Inflammatory macrophage treated with lipopolysaccharide for 4 hours (primary cell): ENCODE data around the gene NEK9.

Source experiments
- DNase-seq: peaks from one replicate; pipeline ENCODE4 v3.0.0-alpha.2; 2020

The NEK9 gene

GRCh38 chr14:75063491-75064204, 63.2 kb downstream of the NEK9 start, which contains the start of gene ACYP1:
ACYP1 (minus strand) TSS chr14:75064024; CDS start chr14:75063553, 471 bp downstream.
- DNase-seq, result peak; percentile 90

DNA sequence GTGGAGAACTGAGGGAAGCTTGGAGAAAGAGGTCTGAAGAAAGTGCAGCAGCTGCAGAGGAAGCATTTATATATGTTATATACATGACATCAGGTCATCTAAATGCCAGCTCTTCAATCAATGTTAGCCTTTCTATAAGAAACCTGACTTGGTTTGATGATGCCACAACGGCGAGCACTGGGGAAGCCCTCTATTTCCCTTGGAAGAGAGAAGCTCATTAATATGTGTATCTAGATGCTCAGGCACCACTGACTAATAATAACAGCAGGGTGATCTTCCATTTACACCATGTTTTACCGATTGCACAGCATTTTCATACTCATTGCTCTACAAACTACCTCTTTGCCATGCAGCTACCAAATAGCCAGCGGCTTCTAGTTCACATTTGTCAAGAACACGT, 63.8 kb downstream of the NEK9 start:
- peak; percentile 10 for DNase-seq

- no peak for DNase-seq
These were observed 66.4 kb downstream of the NEK9 start for GRCh38 chr14:75060420-75060819.

DNA sequence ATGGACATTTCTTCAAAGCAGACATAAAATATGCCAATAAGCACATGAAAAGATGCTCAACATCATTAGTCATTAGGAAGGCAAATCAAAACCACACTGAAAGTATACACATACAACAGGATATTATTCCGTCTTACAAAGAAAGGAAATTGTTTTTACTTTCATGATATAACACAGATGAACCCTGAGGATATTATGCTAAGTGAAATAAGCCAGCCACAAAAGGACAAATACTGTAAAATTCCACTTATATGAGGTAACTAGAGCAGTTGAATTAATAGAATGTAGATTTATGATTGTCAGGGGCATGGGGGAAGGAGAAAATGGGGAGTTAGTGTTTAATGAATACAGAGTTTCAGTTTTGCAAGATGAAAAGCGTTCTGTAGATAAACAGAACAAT, 67.2 kb downstream of the NEK9 start:
- DNase-seq, result no peak

GRCh38 chr14:75054421-75054820, 72.4 kb downstream of the NEK9 start:
- DNase-seq, result no peak

DNA sequence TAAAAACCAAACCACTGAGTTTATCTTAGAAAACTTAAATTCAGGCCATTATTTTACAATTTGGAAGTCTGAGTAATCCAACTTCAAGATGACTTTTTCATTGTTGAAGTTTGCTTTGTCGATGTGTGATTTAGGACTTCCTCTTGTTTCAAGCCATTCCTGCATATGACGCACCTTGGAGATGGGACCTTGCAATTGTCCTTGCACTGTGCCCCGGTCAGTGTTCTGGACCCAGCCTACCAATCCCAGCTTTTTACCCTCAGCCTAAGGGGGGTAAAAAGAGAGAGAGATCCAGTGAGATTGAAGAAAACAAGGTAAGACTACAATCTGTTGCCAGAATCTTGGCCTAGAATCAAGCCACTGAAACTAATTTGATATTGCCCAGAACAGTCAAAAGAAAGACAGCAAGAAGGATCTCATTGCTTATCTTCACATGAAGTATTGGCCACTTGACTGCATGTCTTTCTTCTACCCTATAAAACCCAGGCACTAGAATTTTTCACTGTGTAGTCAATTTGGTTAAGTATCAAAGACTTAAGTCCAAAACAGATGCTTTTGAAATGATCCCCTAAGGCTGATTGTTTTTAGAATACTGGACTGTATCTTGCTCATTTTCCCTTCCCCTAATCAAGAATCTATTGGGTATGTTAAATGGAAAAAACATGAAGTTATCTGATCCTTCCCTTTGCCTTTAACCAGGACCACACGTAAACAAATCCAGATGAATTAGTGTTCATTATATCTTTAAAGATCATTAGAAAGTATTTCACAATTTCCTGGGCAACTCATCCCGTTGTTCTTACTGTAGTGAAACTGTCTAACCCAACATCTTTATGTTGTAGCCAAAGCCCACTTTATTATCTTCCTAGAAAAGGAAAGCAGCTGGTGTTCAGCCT, 73.2 kb downstream of the NEK9 start:
- peak; percentile 16 for DNase-seq

DNA sequence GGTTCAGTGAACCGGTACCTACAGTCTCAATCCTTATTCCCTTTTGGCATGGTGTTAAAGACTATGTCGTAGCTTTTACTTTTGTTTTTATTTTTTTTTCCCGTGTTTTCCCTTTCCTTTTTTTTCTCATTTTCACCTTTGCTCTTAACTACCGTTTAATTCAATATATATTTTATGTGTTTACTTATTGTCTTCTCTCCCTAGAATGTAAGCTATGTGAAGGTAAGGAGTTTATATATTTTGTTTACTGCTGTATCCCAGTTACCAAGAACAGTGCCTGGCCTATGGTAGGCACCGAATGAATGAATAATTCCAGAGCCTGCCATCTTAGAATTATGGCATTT, 75.3 kb downstream of the NEK9 start:
- DNase-seq, result no peak

- peak; percentile 74 for DNase-seq
These were observed 75.8 kb downstream of the NEK9 start, which contains the start of gene MLH3 for GRCh38 chr14:75050852-75051555. MLH3 (minus strand) TSS chr14:75051467; CDS start chr14:75049655, 1,812 bp downstream.

GRCh38 chr14:75049731-75050201, 77.1 kb downstream of the NEK9 start:
- peak; percentile 86 for DNase-seq

GRCh38 chr14:75049136-75049535, 77.7 kb downstream of the NEK9 start:
- DNase-seq, result no peak

- no peak for DNase-seq
These were observed 78.7 kb downstream of the NEK9 start for GRCh38 chr14:75048101-75048500.

DNA sequence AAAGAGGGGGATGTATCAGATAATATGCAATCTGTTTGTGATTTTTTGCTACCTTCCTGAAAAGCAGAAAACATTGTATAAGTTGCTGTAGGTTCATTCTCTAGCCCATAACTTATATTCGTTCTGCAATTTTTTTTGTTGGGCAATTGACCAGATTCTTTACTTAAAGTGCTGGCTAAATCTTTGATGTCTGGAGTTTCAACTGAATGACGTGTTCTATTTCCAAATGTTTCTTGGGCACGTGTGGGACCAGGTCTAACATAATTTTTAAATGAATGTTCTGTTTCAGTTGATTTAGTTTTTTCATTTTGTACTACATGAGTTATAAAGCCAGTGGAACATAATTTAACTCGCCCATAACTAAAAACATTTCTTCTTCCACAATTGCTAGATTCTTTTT, 79.3 kb downstream of the NEK9 start:
- no peak for DNase-seq

GRCh38 chr14:75046899-75047298, 79.9 kb downstream of the NEK9 start:
- no peak for DNase-seq

DNA sequence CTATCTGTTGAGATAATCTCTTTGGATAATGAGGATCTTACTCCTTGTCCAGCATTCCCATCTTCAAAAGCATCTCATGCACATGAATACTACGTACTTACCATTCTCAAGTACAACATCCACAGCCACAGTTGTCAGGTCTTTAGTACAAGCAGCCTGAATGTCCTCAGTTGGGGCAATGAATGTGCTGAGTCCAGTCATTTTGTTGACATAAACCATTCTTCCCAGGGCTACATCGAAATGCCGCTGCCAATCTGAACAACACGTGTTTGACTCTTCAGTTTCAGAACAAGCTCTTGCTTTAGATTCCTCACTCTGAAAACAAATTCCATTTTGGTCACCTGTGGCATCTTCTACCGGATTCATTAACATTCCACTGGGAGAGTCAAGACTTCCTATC, 80.6 kb downstream of the NEK9 start:
- no peak for DNase-seq

DNA sequence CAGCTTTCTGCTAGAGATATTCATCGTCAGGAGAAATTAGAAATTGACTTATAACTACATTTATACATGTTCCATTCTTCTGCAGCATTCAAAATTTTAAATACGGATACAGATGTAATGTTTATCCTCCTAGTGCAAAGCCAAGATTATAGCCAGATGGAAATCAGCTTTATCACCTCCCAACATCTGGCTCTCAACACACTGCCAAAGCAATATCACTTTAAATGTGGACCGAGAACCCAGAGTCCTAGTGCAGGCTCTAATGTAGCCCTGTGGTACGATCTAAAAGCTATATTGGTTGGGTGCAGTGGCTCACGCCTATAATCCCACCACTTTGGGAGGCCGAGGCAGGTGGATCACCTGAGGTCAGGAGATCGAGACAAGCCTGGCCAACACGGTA, 82.1 kb downstream of the NEK9 start:
- no peak for DNase-seq

- no peak for DNase-seq
These were observed 82.5 kb downstream of the NEK9 start for GRCh38 chr14:75044322-75044721.

- no peak for DNase-seq
These were observed 84.8 kb downstream of the NEK9 start for GRCh38 chr14:75042035-75042434.

- no peak for DNase-seq
These were observed 85.2 kb downstream of the NEK9 start for GRCh38 chr14:75041613-75042012.

DNA sequence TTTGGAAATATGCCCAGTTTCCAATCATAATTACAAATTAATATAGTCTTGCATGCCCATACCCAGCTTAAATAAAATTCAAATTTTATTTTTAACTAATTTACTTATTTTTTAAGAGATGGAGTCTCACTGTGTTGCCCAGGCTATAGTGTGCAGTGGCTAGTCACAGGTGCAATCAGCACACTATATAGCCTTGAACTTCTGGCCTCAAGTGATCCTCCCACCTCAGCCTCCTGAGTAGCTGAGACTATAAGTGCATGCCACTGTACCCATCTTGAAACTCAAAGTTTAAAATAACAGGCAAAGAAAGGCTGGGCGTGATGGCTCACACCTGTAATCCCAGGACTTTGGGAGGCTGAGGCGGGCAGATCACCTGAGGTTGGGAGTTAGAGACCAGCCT, 85.9 kb downstream of the NEK9 start:
- no peak for DNase-seq

- no peak for DNase-seq
These were observed 86.3 kb downstream of the NEK9 start for GRCh38 chr14:75040507-75040906.

GRCh38 chr14:75032939-75033338, 93.9 kb downstream of the NEK9 start:
- DNase-seq, result no peak

DNA sequence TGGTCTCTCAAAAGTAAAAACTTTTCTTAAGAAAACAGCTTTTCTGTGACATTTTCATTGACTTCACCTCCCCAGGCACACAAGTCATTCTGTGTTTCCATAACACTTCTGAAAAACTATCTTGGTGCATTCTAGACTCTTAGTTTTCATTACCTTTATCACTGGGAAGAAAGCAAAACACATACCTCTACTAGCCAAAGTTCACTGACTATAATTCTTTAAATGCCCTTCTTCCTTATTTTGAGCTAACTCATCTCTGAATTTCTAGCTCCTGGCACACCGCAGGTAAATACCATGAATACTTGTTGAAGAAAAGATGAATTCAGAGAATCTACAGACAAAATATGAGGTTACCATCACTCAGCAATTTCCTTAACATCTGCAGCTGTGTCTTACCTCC, 96.7 kb downstream of the NEK9 start:
- DNase-seq, result no peak
